GM19351 (cell line): Measurements from ENCODE around the gene PARP8.

Experiments used
- ATAC-seq: cut with Tn5 transposase; IDR thresholded peaks from one replicate; pipeline ENCODE4 v1.9.1; 2021; ENCODE audit warnings: mild to moderate bottlenecking, moderate library complexity; ENCODE audit not compliant: unreplicated experiment

Gene PARP8

DNA sequence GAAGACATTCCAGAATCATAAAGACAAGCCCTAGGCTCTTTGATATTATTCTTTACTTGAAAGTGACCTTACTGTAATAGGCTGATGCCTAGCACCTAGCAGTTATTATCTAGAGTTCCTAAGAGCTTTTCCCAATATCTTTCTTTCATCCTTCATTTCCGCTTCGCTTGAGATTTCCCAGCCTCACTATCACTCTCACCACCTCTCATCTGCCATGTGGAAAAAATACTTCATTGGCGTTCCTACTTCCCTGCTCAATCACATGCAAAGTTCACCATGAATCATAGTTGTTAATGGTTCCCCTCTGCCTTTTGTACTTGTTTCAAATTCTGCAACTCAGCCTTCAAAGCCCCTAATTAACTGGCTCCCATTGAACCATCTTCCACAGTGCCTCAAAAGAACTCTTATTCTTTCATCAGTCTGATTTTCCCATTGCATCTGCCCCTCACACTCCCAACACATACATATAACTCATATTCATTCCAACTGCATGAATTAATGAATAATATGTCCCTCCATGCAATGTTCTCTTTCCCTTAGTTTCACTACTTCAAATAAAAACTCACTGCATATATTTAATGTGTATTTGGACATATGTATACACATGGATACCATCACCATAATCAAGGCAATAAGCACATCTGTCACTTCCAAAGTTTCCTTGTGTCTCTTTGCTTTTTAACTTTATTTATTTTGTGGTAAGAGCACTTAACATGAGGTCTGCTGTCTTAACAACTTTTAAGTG lies 221.6 kb downstream of the PARP8 start:
- ATAC-seq: no peak

DNA sequence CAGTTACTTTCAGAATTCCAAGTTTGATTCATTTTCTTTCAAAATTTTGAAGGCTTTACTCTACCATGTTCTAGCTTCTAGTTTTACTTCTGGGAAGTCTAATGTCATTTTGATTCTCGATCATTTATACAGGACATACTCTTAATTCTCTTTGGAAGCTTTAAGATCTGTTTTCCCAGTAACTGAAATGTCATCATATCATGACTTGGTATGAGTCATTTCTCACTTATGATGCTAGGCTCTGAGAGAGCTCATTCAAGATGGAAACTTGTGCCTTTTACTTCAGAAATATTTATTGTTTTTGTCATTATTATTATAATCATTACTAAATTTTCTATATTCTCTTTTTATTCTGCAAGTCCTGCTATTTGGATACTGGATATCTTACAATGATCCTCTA lies 222.3 kb downstream of the PARP8 start:
- ATAC-seq: no peak

DNA sequence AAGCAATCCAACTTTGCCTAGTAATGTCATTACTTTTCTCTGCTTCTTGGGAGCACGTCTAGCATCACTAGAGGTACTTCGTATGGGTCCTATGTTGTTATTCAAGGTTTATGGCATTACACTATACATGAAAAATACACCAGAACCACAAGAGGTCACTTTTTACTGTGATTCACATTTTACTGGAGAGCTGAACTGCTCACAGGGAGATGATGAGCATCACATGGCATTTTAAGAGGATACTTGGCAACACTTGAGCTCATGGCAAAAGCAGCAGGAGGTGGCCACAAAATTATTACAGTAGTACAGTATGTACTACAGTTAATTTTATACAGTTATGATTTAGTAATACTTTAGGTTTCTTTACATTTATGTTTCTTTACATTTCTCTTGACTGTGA lies 223.4 kb downstream of the PARP8 start:
- no peak for ATAC-seq
